Testis (tissue), 3 donors: ENCODE measurements around the gene GAS2L3. TPM values are rescaled to one million over a fixed set of nuclear protein-coding genes. Genes with fewer than 3 reads are reported as not detected.
"Not testable (repeated sequence)": the region's sequence is repeated elsewhere in the genome, so short reads cannot be mapped to it uniquely, and the experiment has no call there.

Experiments used
- DNase-seq: peaks from one replicate; pipeline ENCODE4 v3.0.0-alpha.2; 2019
- H3K27ac ChIP-seq, 2 donors: fragments of 200-600 bp; sonication (generic); one replicate each; pipeline ENCODE4 v1.5.1; 2019
- H3K27me3 ChIP-seq: fragments of 200-600 bp; sonication (generic); one replicate; pipeline ENCODE4 v1.5.1; 2019
- H3K36me3 ChIP-seq: fragments of 200-600 bp; sonication (generic); one replicate; pipeline ENCODE4 v1.5.1; 2017; ENCODE audit warnings: low read depth; ENCODE audit errors: missing control alignments
- H3K4me1 ChIP-seq: fragments of 200-600 bp; sonication (generic); one replicate; pipeline ENCODE4 v1.5.1; 2019
- H3K4me3 ChIP-seq, 2 donors: fragments of 200-600 bp; sonication (generic); one replicate each; pipeline ENCODE4 v1.5.1; 2017 to 2019
- H3K9me3 ChIP-seq: fragments of 200-600 bp; sonication (generic); one replicate; pipeline ENCODE4 v1.5.1; 2017
- CTCF ChIP-seq, 3 experiments: fragments of 450-650 bp in 2 of 3; fragments of 200-600 bp in 1 of 3; sonication (generic) in 1 of 3; IDR thresholded peaks; one replicate each; pipeline ENCODE4 v1.5.1; 2016 to 2019; ENCODE audit warnings: antibody characterized with exemption in 3 of 3, mild to moderate bottlenecking in 2 of 3, moderate library complexity in 1 of 3
- POLR2A ChIP-seq: fragments of 450-650 bp; IDR thresholded peaks from one replicate; pipeline ENCODE4 v1.6.1; 2017; ENCODE audit warnings: antibody characterized with exemption, mild to moderate bottlenecking, moderate library complexity
- WGBS, 2 donors: methylation state at CpG; one replicate each; pipeline ENCODE4 v1.1.5; 2018; 5-methylcytosine and 5-hydroxymethylcytosine counted together
- intact Hi-C: fragments of 100-400 bp; cut with DNase I; formaldehyde crosslinking; loops from one replicate; pipeline ENCODE4 v1.15.1; 2023; ENCODE audit warnings: low total_unique reads
- polyA plus RNA-seq: library from polyadenylated mRNA; stranded (reverse); fragments of 350-450 nt; fragmentation: Illumina TruSeq; extraction: RNeasy Lipid Tissue Mini Kit (QIAGEN cat#74804); gene quantifications from one replicate; pipeline ENCODE4 v1.2.3, GENCODE V29; 2014; ENCODE audit warnings: low read depth, low replicate concordance; ENCODE audit not compliant: insufficient read depth
- total RNA-seq, 2 donors: library from RNA; depleted of rRNA; stranded (reverse); fragments of >200 nt; gene quantifications; one replicate each; pipeline ENCODE4 v1.2.3, GENCODE V29; 2016

Gene GAS2L3
- total and polyA plus RNA-seq, 3 donors from 2014 or later: 9.7 to 11.8 (median 10.4) TPM

- H3K36me3 ChIP-seq: no peaks in the 10 kb centered on the region
- 58 to 72% methylated on average over 3 of the region's 3 CpGs for WGBS, 2 donors
- TF ChIP-seq CTCF (IDR thresholded peaks at IDR 0.05): no peak
- no peak for TF ChIP-seq POLR2A
- no peak for DNase-seq
- intact Hi-C loops: no loop called here
- no peak overlapping the region for H3K4me3 ChIP-seq
- no peaks in the 10 kb centered on the region for H3K9me3 ChIP-seq
- H3K4me1 ChIP-seq: no peaks in the 10 kb centered on the region
- H3K27me3 ChIP-seq: no peaks in the 10 kb centered on the region
- no peak overlapping the region for H3K27ac ChIP-seq
Observed at GRCh38 chr12:100553936-100554335, 19.5 kb upstream of the GAS2L3 start.

GRCh38 chr12:100554608-100555077 is 18.8 kb upstream of the GAS2L3 start:
- DNase-seq: no peak
- 0 to 15% methylated on average over 1 of the region's 1 CpG for WGBS, 2 donors
- intact Hi-C loops: loop anchor here (5.0 kb wide), 1 partner anchor 207 kb away; no protein-coding TSS in a partner anchor
- no peaks in the 10 kb centered on the region for H3K36me3 ChIP-seq
- H3K27ac ChIP-seq: no peak overlapping the region
- TF ChIP-seq POLR2A: no peak
- TF ChIP-seq CTCF (IDR thresholded peaks at IDR 0.05): peak; percentile 94 to 99 (median 96)
- H3K9me3 ChIP-seq: no peaks in the 10 kb centered on the region
- H3K4me1 ChIP-seq: no peaks in the 10 kb centered on the region
- no peak overlapping the region for H3K4me3 ChIP-seq
- H3K27me3 ChIP-seq: no peaks in the 10 kb centered on the region

GRCh38 chr12:100555722-100556121 is 17.8 kb upstream of the GAS2L3 start:
- no peak overlapping the region for H3K4me3 ChIP-seq
- no peaks in the 10 kb centered on the region for H3K9me3 ChIP-seq
- TF ChIP-seq POLR2A (no peak), CTCF (IDR thresholded peaks at IDR 0.05) (no peak)
- no peaks in the 10 kb centered on the region for H3K4me1 ChIP-seq
- no peak for DNase-seq
- intact Hi-C loops: loop anchor here (5.0 kb wide), 1 partner anchor 208 kb away; no protein-coding TSS in a partner anchor
- no peak overlapping the region for H3K27ac ChIP-seq
- no peaks in the 10 kb centered on the region for H3K27me3 ChIP-seq
- 62 to 64% methylated on average over 2 of the region's 2 CpGs for WGBS, 2 donors
- no peaks in the 10 kb centered on the region for H3K36me3 ChIP-seq

GRCh38 chr12:100557357-100557756 is 16.1 kb upstream of the GAS2L3 start:
- Histone ChIP-seq H3K27me3 (no peaks in the 10 kb centered on the region), H3K4me3 (no peak overlapping the region), H3K9me3 (no peaks in the 10 kb centered on the region), H3K36me3 (no peaks in the 10 kb centered on the region), H3K4me1 (no peaks in the 10 kb centered on the region), H3K27ac (no peak overlapping the region)
- TF ChIP-seq POLR2A: no peak
- 97 to 98% methylated on average over 2 of the region's 2 CpGs for WGBS, 2 donors
- intact Hi-C loops: loop anchor here (5.0 kb wide), 1 partner anchor 210 kb away; no protein-coding TSS in a partner anchor
- no peak for DNase-seq

GRCh38 chr12:100559261-100559660 is 14.2 kb upstream of the GAS2L3 start:
- 13 to 82% methylated on average over 3 to 21 of the region's 21 CpGs for WGBS, 2 donors
- H3K4me1 ChIP-seq, H3K27ac ChIP-seq, H3K9me3 ChIP-seq, H3K36me3 ChIP-seq, H3K4me3 ChIP-seq, DNase-seq, H3K27me3 ChIP-seq: not testable (repeated sequence)
- intact Hi-C loops: loop anchor here (5.0 kb wide), 1 partner anchor 212 kb away; no protein-coding TSS in a partner anchor

GRCh38 chr12:100564090-100564489 is 9.4 kb upstream of the GAS2L3 start:
- Histone ChIP-seq H3K27me3 (no peaks in the 10 kb centered on the region), H3K4me1 (peaks cover 11% of the 10 kb centered on the region), H3K36me3 (no peaks in the 10 kb centered on the region), H3K9me3 (no peaks in the 10 kb centered on the region), H3K27ac (no peak overlapping the region), H3K4me3 (no peak overlapping the region)
- no peak for TF ChIP-seq POLR2A
- no peak for TF ChIP-seq CTCF (IDR thresholded peaks at IDR 0.05)
- 5 to 11% methylated on average over 2 of the region's 2 CpGs for WGBS, 2 donors
- intact Hi-C loops: no loop called here
- DNase-seq: no peak
